HUES6 (cell line): Measurements from ENCODE around the gene CAMTA2.

Experiments used
- H3K27ac ChIP-seq: 2 replicates; pipeline ENCODE4 v1.7.0; 2013; ENCODE audit warnings: low read depth, mild to moderate bottlenecking, low read length, inconsistent platforms
- H3K27me3 ChIP-seq: 2 replicates; pipeline ENCODE4 v1.6.1; 2013; ENCODE audit warnings: low read length; ENCODE audit not compliant: control insufficient read depth, insufficient read depth
- H3K36me3 ChIP-seq: 2 replicates; pipeline ENCODE4 v1.6.1; 2013; ENCODE audit warnings: low read length; ENCODE audit not compliant: control insufficient read depth, insufficient read depth
- H3K4me1 ChIP-seq: 2 replicates; pipeline ENCODE4 v1.6.1; 2013; ENCODE audit warnings: low read length; ENCODE audit not compliant: control insufficient read depth, insufficient read depth
- H3K4me3 ChIP-seq: 2 replicates; pipeline ENCODE4 v1.5.1; 2013; ENCODE audit warnings: low read depth, low read length
- H3K9ac ChIP-seq: one replicate; pipeline ENCODE4 v1.6.1; 2013; ENCODE audit warnings: mild to moderate bottlenecking, low read length
- H3K9me3 ChIP-seq: 2 replicates; pipeline ENCODE4 v1.6.1; 2013; ENCODE audit warnings: low read depth, low read length; ENCODE audit not compliant: control insufficient read depth, insufficient read depth

CAMTA2 gene

DNA sequence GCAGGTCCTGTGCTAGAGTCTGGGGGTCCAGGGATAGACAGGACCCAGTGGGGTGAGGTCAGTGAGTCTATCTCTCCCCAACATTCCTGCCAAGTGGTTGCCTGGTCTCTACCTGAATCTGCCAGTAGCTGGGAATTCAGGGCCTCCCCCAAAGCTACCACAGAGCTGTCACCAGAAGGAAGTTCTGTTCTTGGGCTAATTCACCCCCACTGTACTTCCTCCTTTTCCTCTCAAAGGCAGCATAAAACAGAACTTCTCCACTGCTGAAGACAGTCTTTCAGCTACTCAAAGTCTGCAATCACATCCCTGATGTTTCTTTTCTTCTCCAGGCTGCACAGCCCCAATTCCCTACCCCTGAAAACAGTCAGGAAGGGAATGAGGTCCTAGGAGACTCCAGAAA, 8.7 kb downstream of the CAMTA2 start:
- Histone ChIP-seq H3K4me3 (no peak overlapping the region), H3K27me3 (peaks cover 35% of the 10 kb centered on the region), H3K9ac (no peak overlapping the region), H3K4me1 (peaks cover 8% of the 10 kb centered on the region), H3K36me3 (peaks cover 29% of the 10 kb centered on the region), H3K27ac (no peak overlapping the region), H3K9me3 (no peaks in the 10 kb centered on the region)

GRCh38 chr17:4974115-4974670, 13.3 kb downstream of the CAMTA2 start:
- Histone ChIP-seq H3K9ac (no peak overlapping the region), H3K4me1 (peaks cover 15% of the 10 kb centered on the region), H3K27me3 (peaks cover 35% of the 10 kb centered on the region), H3K9me3 (no peaks in the 10 kb centered on the region), H3K4me3 (no peak overlapping the region), H3K36me3 (peaks cover 20% of the 10 kb centered on the region), H3K27ac (no peak overlapping the region)

DNA sequence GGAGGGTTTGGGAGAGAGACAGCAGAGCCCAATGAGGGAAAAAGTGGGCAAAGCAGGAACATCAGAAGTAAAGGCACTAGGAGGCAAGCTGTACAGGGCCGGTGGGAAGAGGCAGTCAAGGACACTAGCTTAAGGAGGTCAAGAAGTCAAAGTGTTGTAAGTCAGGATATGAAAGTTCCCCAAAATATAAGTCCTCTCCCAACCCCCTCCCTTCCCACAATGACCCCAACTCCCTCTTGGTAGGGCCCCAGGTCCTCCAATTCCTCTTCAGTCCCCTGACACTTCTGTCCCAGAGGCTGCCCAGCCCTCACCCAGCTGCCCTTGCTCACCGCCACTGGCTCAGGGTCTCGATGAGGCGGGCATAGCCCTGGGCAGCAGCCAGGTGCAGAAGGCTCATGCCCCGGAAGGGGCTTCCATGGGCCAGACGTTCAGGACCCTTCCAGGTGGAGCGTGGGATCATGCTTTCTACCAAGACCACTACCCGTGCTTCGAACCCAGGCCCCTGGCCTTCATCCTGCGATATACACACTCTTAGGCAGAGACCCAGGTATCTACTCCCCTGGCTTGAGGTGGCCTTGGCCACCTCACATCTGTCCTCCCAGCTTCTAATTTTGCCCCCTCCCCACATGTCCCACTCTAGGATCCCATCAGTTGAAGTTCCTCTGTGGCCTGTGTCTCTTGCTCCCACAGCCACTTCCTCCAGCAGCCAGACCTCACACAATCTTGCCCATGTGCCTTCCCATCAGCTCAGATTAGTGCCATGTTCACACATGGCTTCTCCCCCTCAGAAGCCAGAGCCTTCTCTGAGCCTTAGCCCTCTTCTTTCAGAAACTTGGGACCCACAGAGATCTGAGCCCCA, 14.0 kb downstream of the CAMTA2 start:
- H3K4me1 ChIP-seq: peaks cover 21% of the 10 kb centered on the region
- peaks cover 30% of the 10 kb centered on the region for H3K27me3 ChIP-seq
- no peak overlapping the region for H3K9ac ChIP-seq
- H3K36me3 ChIP-seq: peaks cover 14% of the 10 kb centered on the region
- H3K9me3 ChIP-seq: no peaks in the 10 kb centered on the region
- H3K27ac ChIP-seq: no peak overlapping the region
- no peak overlapping the region for H3K4me3 ChIP-seq

- Histone ChIP-seq H3K36me3 (peaks cover 8% of the 10 kb centered on the region), H3K9me3 (no peaks in the 10 kb centered on the region), H3K27ac (no peak overlapping the region), H3K27me3 (peaks cover 24% of the 10 kb centered on the region; the same call in 1 of the 2 replicates), H3K4me3 (no peak overlapping the region), H3K9ac (no peak overlapping the region), H3K4me1 (peaks cover 26% of the 10 kb centered on the region)
Measured at GRCh38 chr17:4972752-4973151, 14.7 kb downstream of the CAMTA2 start.

DNA sequence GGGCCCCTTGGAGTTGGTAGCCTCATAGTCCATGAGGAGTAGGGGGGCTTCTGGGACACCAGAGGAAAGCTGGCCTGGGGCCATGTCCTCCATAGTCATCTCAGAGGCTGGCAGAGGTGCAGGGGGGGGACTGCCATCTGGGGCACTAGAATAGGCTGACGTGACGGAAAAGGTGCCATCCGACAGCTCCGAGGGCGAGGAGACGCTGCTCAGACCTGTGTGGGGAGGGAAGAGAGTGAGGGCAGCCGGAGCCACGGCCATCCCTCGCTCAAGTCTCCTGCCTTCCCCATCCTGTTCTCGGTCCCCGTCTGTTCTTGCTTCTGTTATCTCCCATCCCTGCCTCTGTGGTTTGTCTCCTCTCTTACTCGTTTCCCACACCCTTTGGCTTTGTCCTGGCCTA, 15.2 kb downstream of the CAMTA2 start:
- Histone ChIP-seq H3K36me3 (peaks cover 5% of the 10 kb centered on the region), H3K9ac (no peak overlapping the region)

GRCh38 chr17:4971826-4972225, 15.6 kb downstream of the CAMTA2 start:
- H3K4me1 ChIP-seq: peaks cover 26% of the 10 kb centered on the region
- peaks cover 18% of the 10 kb centered on the region; the same call in 1 of the 2 replicates for H3K27me3 ChIP-seq
- H3K27ac ChIP-seq: no peak overlapping the region
- no peaks in the 10 kb centered on the region for H3K9me3 ChIP-seq
- peaks cover under 1% of the 10 kb centered on the region; the same call in 1 of the 2 replicates for H3K36me3 ChIP-seq
- no peak overlapping the region for H3K4me3 ChIP-seq
- no peak overlapping the region for H3K9ac ChIP-seq

More for the DNA sequence above, 15.2 kb downstream of the CAMTA2 start:
- Histone ChIP-seq H3K9me3 (no peaks in the 10 kb centered on the region), H3K27me3 (peaks cover 23% of the 10 kb centered on the region; the same call in 1 of the 2 replicates), H3K4me3 (no peak overlapping the region), H3K27ac (no peak overlapping the region), H3K4me1 (peaks cover 26% of the 10 kb centered on the region)

GRCh38 chr17:4970273-4970672, 17.2 kb downstream of the CAMTA2 start:
- Histone ChIP-seq H3K27ac (no peak overlapping the region), H3K36me3 (peaks cover 7% of the 10 kb centered on the region), H3K9ac (peak overlapping the region; percentile 94)

DNA sequence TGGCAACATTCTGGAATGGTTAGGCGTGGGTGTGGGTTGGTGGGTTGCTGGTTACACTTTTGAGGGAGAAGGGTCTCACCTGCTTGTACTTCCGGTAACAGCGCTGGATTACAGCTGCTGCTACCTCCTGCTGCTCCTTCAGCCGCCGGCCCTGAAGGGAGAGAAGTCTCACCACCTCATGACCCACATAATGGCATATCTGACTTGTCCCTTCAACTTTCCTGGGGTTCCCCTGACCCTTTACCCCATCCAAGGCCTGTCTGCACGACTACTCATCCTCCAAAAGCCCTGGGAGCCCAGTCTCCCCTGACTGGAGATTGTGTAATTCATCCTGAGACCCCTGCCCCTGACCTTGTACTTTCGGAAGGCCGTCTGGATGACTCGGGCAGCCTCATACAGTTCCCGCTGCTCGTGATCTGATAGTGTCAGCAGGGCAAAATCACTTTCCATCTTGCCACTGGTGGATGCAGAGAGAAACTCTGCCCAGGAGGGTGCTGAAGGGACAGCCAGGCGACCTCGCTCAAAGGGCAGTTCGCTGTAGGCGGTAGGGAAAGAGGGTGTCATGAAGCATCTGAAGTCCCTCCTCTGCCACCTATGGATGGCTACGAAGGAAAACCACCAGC, 17.8 kb downstream of the CAMTA2 start:
- Histone ChIP-seq H3K27ac (no peak overlapping the region; the same call in 1 of the 2 replicates), H3K9me3 (peaks cover 5% of the 10 kb centered on the region; the same call in 1 of the 2 replicates), H3K36me3 (peaks cover 9% of the 10 kb centered on the region), H3K27me3 (peaks cover 6% of the 10 kb centered on the region; the same call in 1 of the 2 replicates), H3K9ac (peak overlapping the region; percentile 94), H3K4me3 (peak overlapping the region; percentile 89), H3K4me1 (peaks cover 33% of the 10 kb centered on the region)

More at GRCh38 chr17:4970273-4970672, 17.2 kb downstream of the CAMTA2 start:
- peaks cover 33% of the 10 kb centered on the region for H3K4me1 ChIP-seq
- H3K9me3 ChIP-seq: peaks cover 3% of the 10 kb centered on the region; the same call in 1 of the 2 replicates
- peaks cover 12% of the 10 kb centered on the region; the same call in 1 of the 2 replicates for H3K27me3 ChIP-seq
- no peak overlapping the region for H3K4me3 ChIP-seq

- H3K27ac ChIP-seq: peak overlapping the region; percentile 92; the same call in 1 of the 2 replicates
- H3K36me3 ChIP-seq: peaks cover 9% of the 10 kb centered on the region
Measured at GRCh38 chr17:4969047-4969550, 18.4 kb downstream of the CAMTA2 start.

GRCh38 chr17:4968486-4969046, 18.9 kb downstream of the CAMTA2 start:
- peak overlapping the region; percentile 92; the same call in 1 of the 2 replicates for H3K27ac ChIP-seq
- peaks cover 9% of the 10 kb centered on the region for H3K36me3 ChIP-seq
- peaks cover 5% of the 10 kb centered on the region; the same call in 1 of the 2 replicates for H3K9me3 ChIP-seq
- H3K27me3 ChIP-seq: no peaks in the 10 kb centered on the region
- H3K4me1 ChIP-seq: peaks cover 33% of the 10 kb centered on the region
- peak overlapping the region; percentile 89 for H3K4me3 ChIP-seq
- peak overlapping the region; percentile 94 for H3K9ac ChIP-seq

More at GRCh38 chr17:4969047-4969550, 18.4 kb downstream of the CAMTA2 start:
- H3K9me3 ChIP-seq: peaks cover 5% of the 10 kb centered on the region; the same call in 1 of the 2 replicates
- H3K27me3 ChIP-seq: peaks cover 1% of the 10 kb centered on the region; the same call in 1 of the 2 replicates
- peak overlapping the region; percentile 94 for H3K9ac ChIP-seq
- H3K4me3 ChIP-seq: peak overlapping the region; percentile 89
- peaks cover 33% of the 10 kb centered on the region for H3K4me1 ChIP-seq
